H9 (cell line): ENCODE measurements around the gene CDK16. TPM values are rescaled to one million over a fixed set of nuclear protein-coding genes. Genes with fewer than 3 reads are reported as not detected.

Experiments
- DNase-seq: peaks from one replicate; pipeline ENCODE4 v3.0.0-alpha.2; 2017
- H2AFZ ChIP-seq: one replicate; pipeline ENCODE4 v1.6.1; 2013; ENCODE audit warnings: mild to moderate bottlenecking, low read length, control low read depth, moderate library complexity
- H2AK5ac ChIP-seq: 2 replicates; pipeline ENCODE4 v1.6.1; 2013; ENCODE audit warnings: low read length, control low read depth, mixed read lengths; ENCODE audit not compliant: insufficient read length
- H2BK120ac ChIP-seq: one replicate; pipeline ENCODE4 v1.6.1; 2013; ENCODE audit warnings: low read depth, mild to moderate bottlenecking, low read length, control low read depth, inconsistent platforms; ENCODE audit not compliant: poor library complexity, severe bottlenecking
- H2BK12ac ChIP-seq: 2 replicates; pipeline ENCODE4 v1.6.1; 2013; ENCODE audit warnings: low read length, control low read depth, mixed read lengths, low read depth; ENCODE audit not compliant: insufficient read length
- H2BK15ac ChIP-seq: 2 replicates; pipeline ENCODE4 v1.6.1; 2013; ENCODE audit warnings: low read depth, low read length, control low read depth
- H2BK20ac ChIP-seq: one replicate; pipeline ENCODE4 v1.6.1; 2013; ENCODE audit warnings: low read depth, mild to moderate bottlenecking, low read length, control low read depth, inconsistent platforms; ENCODE audit not compliant: poor library complexity, severe bottlenecking
- H2BK5ac ChIP-seq: 2 replicates; pipeline ENCODE4 v1.6.1; 2013; ENCODE audit warnings: low read length, control low read depth, mixed read lengths; ENCODE audit not compliant: insufficient read length
- H3K14ac ChIP-seq: 2 replicates; pipeline ENCODE4 v1.6.1; 2013; ENCODE audit warnings: low read length, control low read depth; ENCODE audit not compliant: insufficient read depth
- H3K18ac ChIP-seq: 2 replicates; pipeline ENCODE4 v1.6.1; 2013; ENCODE audit warnings: low read depth, mild to moderate bottlenecking, mixed read lengths, low read length, control low read depth; ENCODE audit not compliant: insufficient read length
- H3K23ac ChIP-seq: 2 replicates; pipeline ENCODE4 v1.6.1; 2013; ENCODE audit warnings: low read length, control low read depth, mixed read lengths, low read depth; ENCODE audit not compliant: insufficient read length
- H3K23me2 ChIP-seq: 2 replicates; pipeline ENCODE4 v1.6.1; 2013; ENCODE audit warnings: low read depth, mild to moderate bottlenecking, mixed read lengths, low read length, control low read depth; ENCODE audit not compliant: insufficient read length, poor library complexity, severe bottlenecking
- H3K27ac ChIP-seq: 2 replicates; pipeline ENCODE4 v1.5.1; 2013; ENCODE audit warnings: low read length, control low read depth, mixed read lengths, low read depth; ENCODE audit not compliant: insufficient read length
- H3K27me3 ChIP-seq: 2 replicates; pipeline ENCODE4 v1.6.1; 2013; ENCODE audit warnings: low read length, control low read depth, inconsistent platforms; ENCODE audit not compliant: insufficient read depth
- H3K4ac ChIP-seq: 2 replicates; pipeline ENCODE4 v1.6.1; 2013; ENCODE audit warnings: low read depth, mild to moderate bottlenecking, control low read depth, inconsistent platforms, low read length, moderate library complexity
- H3K4me1 ChIP-seq: 2 replicates; pipeline ENCODE4 v1.6.1; 2013; ENCODE audit warnings: low read length, control low read depth, inconsistent platforms; ENCODE audit not compliant: insufficient read depth
- H3K4me2 ChIP-seq: 2 replicates; pipeline ENCODE4 v1.6.1; 2013; ENCODE audit warnings: low read length, control low read depth, mixed read lengths; ENCODE audit not compliant: insufficient read length, insufficient read depth
- H3K56ac ChIP-seq: 2 replicates; pipeline ENCODE4 v1.6.1; 2013; ENCODE audit warnings: low read depth, mild to moderate bottlenecking, mixed read lengths, low read length, control low read depth; ENCODE audit not compliant: insufficient read length
- H3K79me1 ChIP-seq: 2 replicates; pipeline ENCODE4 v1.6.1; 2013; ENCODE audit warnings: low read depth, mild to moderate bottlenecking, moderate library complexity, low read length, control low read depth, inconsistent platforms; ENCODE audit not compliant: insufficient read depth, poor library complexity, severe bottlenecking
- H3K79me2 ChIP-seq: 2 replicates; pipeline ENCODE4 v1.6.1; 2013; ENCODE audit warnings: low read length, control low read depth, inconsistent platforms; ENCODE audit not compliant: insufficient read depth
- H3K9ac ChIP-seq: 2 replicates; pipeline ENCODE4 v1.6.1; 2013; ENCODE audit warnings: low read length, control low read depth, mixed read lengths; ENCODE audit not compliant: insufficient read length; ENCODE audit errors: extremely low read depth
- H3K9me3 ChIP-seq: one replicate; pipeline ENCODE4 v1.6.1; 2013; ENCODE audit warnings: low read depth, low read length, inconsistent platforms; ENCODE audit not compliant: control insufficient read depth
- H3T11ph ChIP-seq: one replicate; pipeline ENCODE4 v1.6.1; 2013; ENCODE audit warnings: mild to moderate bottlenecking, low read length, control low read depth, inconsistent platforms
- H4K20me1 ChIP-seq: one replicate; pipeline ENCODE4 v1.6.1; 2013; ENCODE audit not compliant: control insufficient read depth, insufficient read length, insufficient read depth
- H4K5ac ChIP-seq: 2 replicates; pipeline ENCODE4 v1.6.1; 2013; ENCODE audit warnings: low read depth, mild to moderate bottlenecking, mixed read lengths, low read length, control low read depth; ENCODE audit not compliant: insufficient read length
- H4K8ac ChIP-seq: replicated peaks from 2 replicates; pipeline ENCODE4 v1.6.1; 2013; ENCODE audit warnings: low read length, control low read depth, mixed read lengths, low read depth; ENCODE audit not compliant: insufficient read length
- H4K91ac ChIP-seq: 2 replicates; pipeline ENCODE4 v1.6.1; 2013; ENCODE audit warnings: low read depth, mild to moderate bottlenecking, moderate library complexity, mixed read lengths, low read length, control low read depth; ENCODE audit not compliant: insufficient read length
- H3K27ac Mint-ChIP-seq, 3 experiments: 2 replicates in 2 of 3; 3 replicates in 1 of 3; pipeline ENCODE4 v1.8.0; 2020 to 2021; ENCODE audit warnings: mixed read lengths in 3 of 3, mild to moderate bottlenecking in 1 of 3, moderate library complexity in 1 of 3
- H3K27me3 Mint-ChIP-seq: 2 replicates; pipeline ENCODE4 v1.8.0; 2021; ENCODE audit warnings: low read depth, mild to moderate bottlenecking, moderate library complexity, mixed read lengths
- H3K36me3 Mint-ChIP-seq, 3 experiments: 2 replicates in 2 of 3; 3 replicates in 1 of 3; pipeline ENCODE4 v1.8.0; 2020 to 2021; ENCODE audit warnings: low read depth in 3 of 3, mixed read lengths in 3 of 3; ENCODE audit not compliant: insufficient read depth in 1 of 3
- H3K4me1 Mint-ChIP-seq, 2 experiments: 2 replicates each; pipeline ENCODE4 v1.8.0; 2020; ENCODE audit warnings: mixed read lengths in 2 of 2
- H3K4me3 Mint-ChIP-seq, 2 experiments: 2 replicates in 1 of 2; 3 replicates in 1 of 2; pipeline ENCODE4 v1.8.0; 2020 to 2021; ENCODE audit warnings: mild to moderate bottlenecking in 2 of 2, mixed read lengths in 2 of 2, moderate library complexity in 1 of 2
- H3K9me3 Mint-ChIP-seq, 2 experiments: 2 replicates in 1 of 2; 3 replicates in 1 of 2; pipeline ENCODE4 v1.8.0; 2020; ENCODE audit warnings: mild to moderate bottlenecking in 2 of 2, mixed read lengths in 2 of 2, moderate library complexity in 1 of 2
- CTCF ChIP-seq: fragments of 200-600 bp; sonication (generic); conservative IDR thresholded peaks from 3 replicates; pipeline ENCODE4 v1.8.0; 2021; ENCODE audit warnings: antibody characterized with exemption, mild to moderate bottlenecking
- WGBS: extraction: QIAGEN DNeasy Blood & Tissue Kit; methylation state at CpG from one replicate; pipeline ENCODE4 v1.1.7; 2013; ENCODE audit warnings: missing lambda C conversion rate, low lambda C conversion rate, mixed read lengths; ENCODE audit not compliant: insufficient read length; ENCODE audit errors: extremely low coverage; 5-methylcytosine and 5-hydroxymethylcytosine counted together
- total RNA-seq: library from RNA; stranded (reverse); gene quantifications from 2 replicates; pipeline ENCODE4 v1.2.1, GENCODE V29; 2021

CDK16 gene
- total RNA-seq, 1 experiment from 2014 or later, result 226 TPM

GRCh38 chrX:47245156-47245555 is 26.7 kb downstream of the CDK16 start:
- no peaks in the 10 kb centered on the region for H3K4me1 Mint-ChIP-seq
- no peaks in the 10 kb centered on the region for H3K79me1 ChIP-seq
- H2BK5ac ChIP-seq, result no peak overlapping the region
- no peak for DNase-seq
- H3K4me1 ChIP-seq, result no peaks in the 10 kb centered on the region
- H3K27me3 Mint-ChIP-seq, result no peaks in the 10 kb centered on the region; the same call in none of the 2 replicates
- H3K56ac ChIP-seq, result no peak overlapping the region
- no peak overlapping the region for H3K4me2 ChIP-seq
- no peaks in the 10 kb centered on the region for H3K27me3 ChIP-seq
- H4K91ac ChIP-seq, result no peak overlapping the region
- H3K27ac Mint-ChIP-seq, result no peak overlapping the region
- H2BK120ac ChIP-seq, result no peak overlapping the region
- no peak overlapping the region for H4K5ac ChIP-seq
- no peak overlapping the region for H3K27ac ChIP-seq
- no peaks in the 10 kb centered on the region for H3K79me2 ChIP-seq
- no peaks in the 10 kb centered on the region for H3K9me3 ChIP-seq
- H3K18ac ChIP-seq, result no peak overlapping the region
- H3K36me3 Mint-ChIP-seq, result peaks cover 53 to 87% (median 82%) of the 10 kb centered on the region in 3 experiments; a peak in 6 of 7 replicates
- H2AFZ ChIP-seq, result no peak overlapping the region
- no peak overlapping the region for H2BK15ac ChIP-seq
- H3K9ac ChIP-seq, result no peak overlapping the region
- no peak overlapping the region for H3K4me3 Mint-ChIP-seq
- H3K14ac ChIP-seq, result no peak overlapping the region
- no peak overlapping the region for H4K8ac ChIP-seq
- no peak for TF ChIP-seq CTCF
- no peak overlapping the region for H3K23ac ChIP-seq
- no peak overlapping the region for H2AK5ac ChIP-seq
- H3K23me2 ChIP-seq, result no peaks in the 10 kb centered on the region
- H2BK20ac ChIP-seq, result no peak overlapping the region
- no peak overlapping the region for H3T11ph ChIP-seq
- no CpG with 5 or more reads among the region's 10 CpGs for WGBS
- no peaks in the 10 kb centered on the region for H4K20me1 ChIP-seq
- H3K4ac ChIP-seq, result no peak overlapping the region
- no peak overlapping the region for H2BK12ac ChIP-seq
- no peaks in the 10 kb centered on the region; a peak in 1 of 5 replicates for H3K9me3 Mint-ChIP-seq
